ENCODE results near the gene ZNF135. TPM values are rescaled to one million over a fixed set of nuclear protein-coding genes. Genes with fewer than 3 reads are reported as not detected.

Gene ZNF135
- total and polyA plus RNA-seq, 2 of the 13 experiments (the other 11 are each of a cell fraction or from before 2014, with no cell fraction given), result not detected

GRCh38 chr19:58059003-58059670, at the start of gene ZNF135 (continued):
- TF ChIP-seq ZBTB25 (CRISPR knock-in tag; IDR thresholded peaks at IDR 0.05) (no peak), SOX6 (IDR thresholded peaks at IDR 0.05) (no peak), SOX6 (CRISPR knock-in tag; IDR thresholded peaks at IDR 0.05) (no peak)

GRCh38 chr19:58009301-58009665, 49.8 kb upstream of the ZNF135 start:
- Histone ChIP-seq H3K4me1 (ENCODE audit: insufficient read depth, low read length) (peaks cover 2% of the 10 kb centered on the region; the same call in 1 of the 2 replicates), H3K9ac (ENCODE audit: insufficient read depth, low read depth, low read length) (no peak overlapping the region), H3K4me2 (ENCODE audit: low read depth, low read length) (no peak overlapping the region), H3K27ac (ENCODE audit: extremely low read length, insufficient read depth, low read length) (no peak overlapping the region), H4K20me1 (ENCODE audit: insufficient read depth, low read length) (no peaks in the 10 kb centered on the region), H3K9me3 (ENCODE audit: low read length) (peaks cover 85% of the 10 kb centered on the region), H3K4me3 (replicated peaks in 1 of 3; ENCODE audit: insufficient read depth in 1 of 3, low read depth in 2 of 3, low read length in 3 of 3) (no peak overlapping the region), H3K36me3 (replicated peaks in 1 of 2; ENCODE audit: control insufficient read depth in 1 of 2, insufficient read depth in 2 of 2, low read length in 2 of 2) (peaks cover 0 to 12% of the 10 kb centered on the region in 2 experiments; a peak in 2 of 5 replicates), H2AFZ (ENCODE audit: low read length) (no peak overlapping the region), H3K27me3 (ENCODE audit: control insufficient read depth in 1 of 2, insufficient read depth in 2 of 2, low read length in 2 of 2) (no peaks in the 10 kb centered on the region; a peak in 1 of 5 replicates), H3K79me2 (ENCODE audit: insufficient read depth, low read length) (no peaks in the 10 kb centered on the region)
- FAIRE-seq (no peak), ATAC-seq (no peak), DNase-seq (ENCODE audit: low spot score) (no peak)
- BruUV-seq (replicated peaks), result no TSS peak
- 100% methylated on average over 3 of the region's 21 CpGs for WGBS (ENCODE audit: low lambda C conversion rate)
- intact Hi-C loops (cut with micrococcal nuclease; ENCODE audit: unreplicated experiment) (no loop called here), in situ Hi-C loops (cut with HindIII; ENCODE audit: extremely low pct_ligation_motif_present, low pct_unique_long_range_greater_than_20kb) (no loop called here)
- ChIA-PET CTCF (ENCODE audit: low intra/inter-chr PET ratio, low total read pairs) (no interaction called here), POLR2A (no interaction called here)
- TF ChIP-seq WIZ (CRISPR knock-in tag; IDR thresholded peaks at IDR 0.05) (no peak), CENPBD1 (CRISPR knock-in tag; IDR thresholded peaks at IDR 0.05; ENCODE audit: borderline replicate concordance, low read depth) (no peak), ATF2 (CRISPR knock-in tag; IDR thresholded peaks at IDR 0.05) (no peak), ZNF124 (CRISPR knock-in tag; IDR thresholded peaks at IDR 0.05) (no peak), MXD3 (CRISPR knock-in tag; IDR thresholded peaks at IDR 0.05) (no peak), ZBTB26 (CRISPR knock-in tag; IDR thresholded peaks at IDR 0.05; ENCODE audit: borderline replicate concordance) (no peak), CBX2 (IDR thresholded peaks at IDR 0.05; ENCODE audit: low read depth, low read length) (no peak), CBX2 (CRISPR knock-in tag; IDR thresholded peaks at IDR 0.05; ENCODE audit: low read depth) (no peak), MXI1 (IDR thresholded peaks at IDR 0.05; ENCODE audit: borderline replicate concordance, low read depth, low read length) (no peak), FIP1L1 (IDR thresholded peaks at IDR 0.05; ENCODE audit: borderline replicate concordance, insufficient read depth, low read depth, low read length) (no peak), KLF13 (CRISPR knock-in tag; IDR thresholded peaks at IDR 0.05) (no peak), ZNF296 (CRISPR knock-in tag; conservative IDR thresholded peaks at IDR 0.05) (no peak), ATF7-NPFF (CRISPR knock-in tag; IDR thresholded peaks at IDR 0.05; ENCODE audit: low read depth) (no peak), MEIS2 (CRISPR knock-in tag; IDR thresholded peaks at IDR 0.05) (no peak), CBX1 (IDR thresholded peaks at IDR 0.05; ENCODE audit: low read depth) (no peak)

Data from HepG2 (cell line).